Endothelial cell of umbilical vein (primary cell): ENCODE results near the gene PLS1.

ENCODE experiments used
- EZH2 ChIP-seq: IDR thresholded peaks from 2 replicates; pipeline ENCODE4 v1.6.1; 2012; ENCODE audit warnings: borderline replicate concordance, low read depth, mild to moderate bottlenecking, moderate library complexity, low read length, inconsistent platforms; ENCODE audit not compliant: severe bottlenecking
- FOS ChIP-seq: IDR thresholded peaks from 2 replicates; pipeline ENCODE4 v1.6.1; 2011; ENCODE audit warnings: mild to moderate bottlenecking, low read length, moderate library complexity, borderline replicate concordance; ENCODE audit not compliant: insufficient read depth
- JUN ChIP-seq: IDR thresholded peaks from 2 replicates; pipeline ENCODE4 v1.6.1; 2011; ENCODE audit warnings: borderline replicate concordance, low read depth; ENCODE audit not compliant: insufficient read length, insufficient read depth
- POLR2A ChIP-seq: IDR thresholded peaks from 2 replicates; pipeline ENCODE4 v1.6.1; 2012; ENCODE audit warnings: low read depth, mild to moderate bottlenecking, control low read depth, low read length
- POLR2AphosphoS5 ChIP-seq: IDR thresholded peaks from 2 replicates; pipeline ENCODE4 v1.6.1; 2012; ENCODE audit warnings: low read depth, mild to moderate bottlenecking, control low read depth, low read length, moderate library complexity; ENCODE audit not compliant: insufficient read depth
- TF ChIP-seq, protein P1 (sequence below), 2 donors: IDR thresholded peaks; 1 replicate in 1 of 2; 2 replicates in 1 of 2; pipeline ENCODE4 v1.5.1; 2011; ENCODE audit warnings: low read length in 2 of 2, mild to moderate bottlenecking in 2 of 2, moderate library complexity in 2 of 2, control low read depth in 1 of 2, inconsistent platforms in 1 of 2, low read depth in 1 of 2; ENCODE audit not compliant: insufficient read depth in 1 of 2; ENCODE audit errors: extremely low read depth in 1 of 2

DNA sequence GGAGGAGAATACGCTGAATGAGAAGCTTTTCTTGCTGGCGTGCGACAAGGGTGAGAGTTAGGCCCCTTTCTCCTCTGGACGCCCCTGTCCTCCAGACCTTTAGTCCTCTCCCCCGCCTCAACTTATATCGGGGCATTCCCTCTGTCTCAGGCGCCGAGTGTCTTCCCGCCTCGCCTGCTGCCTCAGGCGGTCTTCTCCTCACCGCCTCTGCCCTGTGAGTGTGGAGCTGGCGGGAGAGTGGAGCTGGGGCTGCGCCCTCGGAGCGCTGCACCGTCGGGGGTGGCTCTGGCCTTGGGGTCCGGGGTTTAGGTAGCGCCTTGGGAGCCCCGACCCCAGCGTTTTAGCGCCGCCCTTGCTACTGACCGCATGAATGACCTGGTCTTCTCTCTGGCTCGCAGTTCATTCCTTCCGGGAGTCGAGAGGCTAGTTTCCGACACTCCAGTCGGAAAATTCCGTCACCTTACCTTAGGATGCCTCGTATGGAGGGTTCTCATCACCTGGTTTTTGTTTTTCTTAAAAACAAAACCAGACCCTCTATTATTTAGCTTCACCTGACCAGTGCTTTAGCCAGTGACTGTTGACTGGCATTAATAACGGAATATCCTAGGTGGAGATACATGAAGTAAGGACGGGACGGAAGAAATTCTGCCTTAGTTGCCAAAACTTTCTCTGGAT, 128.6 kb downstream of the PLS1 start:
- TF ChIP-seq, protein P1, sequence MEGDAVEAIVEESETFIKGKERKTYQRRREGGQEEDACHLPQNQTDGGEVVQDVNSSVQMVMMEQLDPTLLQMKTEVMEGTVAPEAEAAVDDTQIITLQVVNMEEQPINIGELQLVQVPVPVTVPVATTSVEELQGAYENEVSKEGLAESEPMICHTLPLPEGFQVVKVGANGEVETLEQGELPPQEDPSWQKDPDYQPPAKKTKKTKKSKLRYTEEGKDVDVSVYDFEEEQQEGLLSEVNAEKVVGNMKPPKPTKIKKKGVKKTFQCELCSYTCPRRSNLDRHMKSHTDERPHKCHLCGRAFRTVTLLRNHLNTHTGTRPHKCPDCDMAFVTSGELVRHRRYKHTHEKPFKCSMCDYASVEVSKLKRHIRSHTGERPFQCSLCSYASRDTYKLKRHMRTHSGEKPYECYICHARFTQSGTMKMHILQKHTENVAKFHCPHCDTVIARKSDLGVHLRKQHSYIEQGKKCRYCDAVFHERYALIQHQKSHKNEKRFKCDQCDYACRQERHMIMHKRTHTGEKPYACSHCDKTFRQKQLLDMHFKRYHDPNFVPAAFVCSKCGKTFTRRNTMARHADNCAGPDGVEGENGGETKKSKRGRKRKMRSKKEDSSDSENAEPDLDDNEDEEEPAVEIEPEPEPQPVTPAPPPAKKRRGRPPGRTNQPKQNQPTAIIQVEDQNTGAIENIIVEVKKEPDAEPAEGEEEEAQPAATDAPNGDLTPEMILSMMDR (IDR thresholded peaks at IDR 0.05; ENCODE audit: extremely low read depth in 1 of 2, insufficient read depth in 1 of 2, low read depth in 1 of 2, low read length in 2 of 2), result no peak
- TF ChIP-seq POLR2A, result no peak
- no peak for TF ChIP-seq EZH2
- TF ChIP-seq FOS, result no peak
- peak; percentile 22 for TF ChIP-seq POLR2AphosphoS5
- TF ChIP-seq JUN, result no peak
